KOPT-K1 (cell line): ENCODE data around the gene PHC2.

Experiments used
- H3K27ac ChIP-seq: fragments of 200-600 bp; sonication (generic); 2 replicates; pipeline ENCODE4 v1.5.1; 2016; ENCODE audit warnings: antibody characterized with exemption, mild to moderate bottlenecking, low read depth, low read length; ENCODE audit not compliant: poor library complexity, severe bottlenecking
- H3K36me3 ChIP-seq: fragments of 200-600 bp; sonication (generic); 2 replicates; pipeline ENCODE4 v1.5.1; 2017; ENCODE audit warnings: antibody characterized with exemption, mild to moderate bottlenecking, low read length, moderate library complexity; ENCODE audit not compliant: insufficient read depth
- H3K9me3 ChIP-seq: fragments of 200-600 bp; sonication (generic); 2 replicates; pipeline ENCODE4 v1.5.1; 2017; ENCODE audit warnings: antibody characterized with exemption, low read length, mild to moderate bottlenecking; ENCODE audit not compliant: insufficient read depth, poor library complexity, severe bottlenecking

The PHC2 gene

GRCh38 chr1:33378524-33378923 is 52.4 kb downstream of the PHC2 start:
- Histone ChIP-seq H3K36me3 (no peaks in the 10 kb centered on the region), H3K27ac (no peak overlapping the region), H3K9me3 (no peaks in the 10 kb centered on the region)

- Histone ChIP-seq H3K27ac (no peak overlapping the region), H3K9me3 (no peaks in the 10 kb centered on the region), H3K36me3 (no peaks in the 10 kb centered on the region)
Observed at GRCh38 chr1:33377756-33378155, 53.1 kb downstream of the PHC2 start.

- no peak overlapping the region for H3K27ac ChIP-seq
- no peaks in the 10 kb centered on the region for H3K36me3 ChIP-seq
- H3K9me3 ChIP-seq: no peaks in the 10 kb centered on the region
Observed at GRCh38 chr1:33377013-33377412, 53.9 kb downstream of the PHC2 start.

- H3K27ac ChIP-seq: no peak overlapping the region
- H3K36me3 ChIP-seq: no peaks in the 10 kb centered on the region
- H3K9me3 ChIP-seq: no peaks in the 10 kb centered on the region
Observed at GRCh38 chr1:33375316-33375715, 55.6 kb downstream of the PHC2 start.

- Histone ChIP-seq H3K9me3 (no peaks in the 10 kb centered on the region), H3K27ac (no peak overlapping the region), H3K36me3 (no peaks in the 10 kb centered on the region)
Observed at GRCh38 chr1:33374336-33375105, 56.4 kb downstream of the PHC2 start.

- no peak overlapping the region for H3K27ac ChIP-seq
- no peaks in the 10 kb centered on the region for H3K9me3 ChIP-seq
Observed at GRCh38 chr1:33373606-33374005, 57.3 kb downstream of the PHC2 start.

GRCh38 chr1:33372677-33373076 is 58.2 kb downstream of the PHC2 start:
- H3K36me3 ChIP-seq: no peaks in the 10 kb centered on the region

More at GRCh38 chr1:33373606-33374005, 57.3 kb downstream of the PHC2 start:
- no peaks in the 10 kb centered on the region for H3K36me3 ChIP-seq

GRCh38 chr1:33372162-33372561 is 58.7 kb downstream of the PHC2 start:
- no peaks in the 10 kb centered on the region for H3K36me3 ChIP-seq
- H3K9me3 ChIP-seq: no peaks in the 10 kb centered on the region
- no peak overlapping the region for H3K27ac ChIP-seq

More at GRCh38 chr1:33372677-33373076, 58.2 kb downstream of the PHC2 start:
- no peaks in the 10 kb centered on the region for H3K9me3 ChIP-seq
- no peak overlapping the region for H3K27ac ChIP-seq

GRCh38 chr1:33371334-33371733 is 59.6 kb downstream of the PHC2 start:
- Histone ChIP-seq H3K27ac (no peak overlapping the region), H3K36me3 (no peaks in the 10 kb centered on the region), H3K9me3 (no peaks in the 10 kb centered on the region)

GRCh38 chr1:33370827-33371226 is 60.1 kb downstream of the PHC2 start:
- Histone ChIP-seq H3K36me3 (no peaks in the 10 kb centered on the region), H3K9me3 (no peaks in the 10 kb centered on the region), H3K27ac (no peak overlapping the region)

- H3K27ac ChIP-seq: no peak overlapping the region
- H3K9me3 ChIP-seq: no peaks in the 10 kb centered on the region
- no peaks in the 10 kb centered on the region for H3K36me3 ChIP-seq
Observed at GRCh38 chr1:33370301-33370700, 60.6 kb downstream of the PHC2 start.

- H3K36me3 ChIP-seq: no peaks in the 10 kb centered on the region
- H3K27ac ChIP-seq: no peak overlapping the region
- no peaks in the 10 kb centered on the region for H3K9me3 ChIP-seq
Observed at GRCh38 chr1:33369764-33370163, 61.1 kb downstream of the PHC2 start.

GRCh38 chr1:33369081-33369480 is 61.8 kb downstream of the PHC2 start:
- H3K36me3 ChIP-seq: no peaks in the 10 kb centered on the region
- H3K27ac ChIP-seq: no peak overlapping the region
- H3K9me3 ChIP-seq: no peaks in the 10 kb centered on the region

GRCh38 chr1:33368431-33368830 is 62.5 kb downstream of the PHC2 start:
- Histone ChIP-seq H3K27ac (no peak overlapping the region), H3K36me3 (no peaks in the 10 kb centered on the region), H3K9me3 (no peaks in the 10 kb centered on the region)

GRCh38 chr1:33367485-33368405 is 63.1 kb downstream of the PHC2 start:
- Histone ChIP-seq H3K27ac (no peak overlapping the region), H3K36me3 (no peaks in the 10 kb centered on the region), H3K9me3 (no peaks in the 10 kb centered on the region)
